ENCODE results near the gene HGS. TPM values are rescaled to one million over a fixed set of nuclear protein-coding genes. Genes with fewer than 3 reads are reported as not detected.

HGS gene
- total RNA-seq, 1 donor: 57.0 TPM

- no peak overlapping the region for H3K4me3 ChIP-seq (ENCODE audit: low read length)
These were observed 29.3 kb downstream of the HGS start for GRCh38 chr17:81713004-81713555.

GRCh38 chr17:81713556-81714411 lies 30.0 kb downstream of the HGS start:
- H3K27me3 ChIP-seq (ENCODE audit: insufficient read depth, low read length): no peaks in the 10 kb centered on the region
- no peak overlapping the region for H3K4me3 ChIP-seq (ENCODE audit: low read length)
- H3K9me3 ChIP-seq (ENCODE audit: low read depth, low read length): no peaks in the 10 kb centered on the region
- peaks cover 32% of the 10 kb centered on the region for H3K4me1 ChIP-seq (ENCODE audit: insufficient read depth, low read length)

More at GRCh38 chr17:81713004-81713555, 29.3 kb downstream of the HGS start:
- no peaks in the 10 kb centered on the region for H3K9me3 ChIP-seq (ENCODE audit: low read depth, low read length)
- H3K4me1 ChIP-seq (ENCODE audit: insufficient read depth, low read length): peaks cover 32% of the 10 kb centered on the region
- H3K27me3 ChIP-seq (ENCODE audit: insufficient read depth, low read length): no peaks in the 10 kb centered on the region

GRCh38 chr17:81714412-81715106 lies 30.7 kb downstream of the HGS start:
- Histone ChIP-seq H3K4me1 (ENCODE audit: insufficient read depth, low read length) (peaks cover 32% of the 10 kb centered on the region), H3K4me3 (ENCODE audit: low read length) (no peak overlapping the region), H3K27me3 (ENCODE audit: insufficient read depth, low read length) (no peaks in the 10 kb centered on the region), H3K9me3 (ENCODE audit: low read depth, low read length) (no peaks in the 10 kb centered on the region)

DNA sequence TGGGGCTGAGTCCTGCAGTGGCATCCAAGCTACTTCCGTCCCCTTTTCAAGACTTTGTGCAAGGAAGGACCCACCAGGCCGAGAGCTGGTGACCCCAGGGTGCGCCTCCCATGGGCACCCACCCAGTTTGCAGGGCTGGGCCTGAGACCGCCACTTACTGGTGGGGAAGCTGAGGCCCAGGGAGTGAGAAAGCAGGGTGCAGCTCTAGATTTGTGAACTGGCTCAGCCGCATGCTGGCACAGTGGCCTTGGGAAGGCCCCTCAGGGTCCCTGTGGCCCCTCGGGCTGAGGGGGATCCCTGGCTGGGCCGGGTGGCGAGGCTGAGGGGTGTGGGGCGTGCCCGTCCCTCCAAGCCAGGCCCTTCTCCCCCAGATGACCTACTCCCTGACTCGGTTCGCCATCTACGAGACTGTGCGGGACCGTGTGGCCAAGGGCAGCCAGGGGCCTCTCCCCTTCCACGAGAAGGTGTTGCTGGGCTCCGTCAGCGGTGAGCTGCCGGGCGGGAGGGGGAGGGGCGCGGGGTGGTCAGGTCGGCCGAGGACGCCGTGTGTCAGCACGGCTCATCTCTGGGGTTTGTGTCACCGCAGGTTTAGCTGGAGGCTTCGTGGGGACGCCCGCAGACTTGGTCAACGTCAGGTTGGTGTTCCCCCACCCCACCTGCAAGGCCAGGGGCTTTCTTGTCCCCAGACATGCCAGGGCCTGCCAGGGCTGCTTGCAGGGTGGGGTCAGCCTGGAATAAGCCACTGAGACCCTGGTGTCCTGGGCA lies 31.5 kb downstream of the HGS start:
- Histone ChIP-seq H3K4me3 (ENCODE audit: low read length) (no peak overlapping the region), H3K9me3 (ENCODE audit: low read depth, low read length) (no peaks in the 10 kb centered on the region), H3K27me3 (ENCODE audit: insufficient read depth, low read length) (no peaks in the 10 kb centered on the region), H3K4me1 (ENCODE audit: insufficient read depth, low read length) (peaks cover 26% of the 10 kb centered on the region)

- Histone ChIP-seq H3K4me1 (ENCODE audit: insufficient read depth, low read length) (peaks cover 18% of the 10 kb centered on the region), H3K27me3 (ENCODE audit: insufficient read depth, low read length) (no peaks in the 10 kb centered on the region), H3K9me3 (ENCODE audit: low read depth, low read length) (no peaks in the 10 kb centered on the region), H3K4me3 (ENCODE audit: low read length) (no peak overlapping the region)
These were observed 32.3 kb downstream of the HGS start for GRCh38 chr17:81715872-81716673.

DNA sequence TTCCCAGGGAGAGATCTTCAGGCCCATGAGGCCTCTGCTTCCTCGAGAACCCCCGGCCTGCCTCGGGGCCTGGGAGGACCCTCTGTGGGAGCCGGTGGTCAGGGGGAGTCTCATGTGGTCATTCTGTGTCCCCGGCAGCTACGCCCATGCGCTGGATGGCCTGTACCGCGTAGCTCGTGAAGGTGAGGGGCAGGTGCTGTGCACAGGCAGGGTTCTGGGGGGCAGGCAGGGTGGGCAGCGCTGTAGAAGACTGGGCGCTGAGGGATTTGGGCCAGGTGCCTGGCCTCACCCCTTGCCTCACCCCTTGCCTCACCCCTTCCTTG lies 32.8 kb downstream of the HGS start:
- Histone ChIP-seq H3K9me3 (ENCODE audit: low read depth, low read length) (no peaks in the 10 kb centered on the region), H3K27me3 (ENCODE audit: insufficient read depth, low read length) (no peaks in the 10 kb centered on the region), H3K4me3 (ENCODE audit: low read length) (no peak overlapping the region), H3K4me1 (ENCODE audit: insufficient read depth, low read length) (peaks cover 12% of the 10 kb centered on the region)

DNA sequence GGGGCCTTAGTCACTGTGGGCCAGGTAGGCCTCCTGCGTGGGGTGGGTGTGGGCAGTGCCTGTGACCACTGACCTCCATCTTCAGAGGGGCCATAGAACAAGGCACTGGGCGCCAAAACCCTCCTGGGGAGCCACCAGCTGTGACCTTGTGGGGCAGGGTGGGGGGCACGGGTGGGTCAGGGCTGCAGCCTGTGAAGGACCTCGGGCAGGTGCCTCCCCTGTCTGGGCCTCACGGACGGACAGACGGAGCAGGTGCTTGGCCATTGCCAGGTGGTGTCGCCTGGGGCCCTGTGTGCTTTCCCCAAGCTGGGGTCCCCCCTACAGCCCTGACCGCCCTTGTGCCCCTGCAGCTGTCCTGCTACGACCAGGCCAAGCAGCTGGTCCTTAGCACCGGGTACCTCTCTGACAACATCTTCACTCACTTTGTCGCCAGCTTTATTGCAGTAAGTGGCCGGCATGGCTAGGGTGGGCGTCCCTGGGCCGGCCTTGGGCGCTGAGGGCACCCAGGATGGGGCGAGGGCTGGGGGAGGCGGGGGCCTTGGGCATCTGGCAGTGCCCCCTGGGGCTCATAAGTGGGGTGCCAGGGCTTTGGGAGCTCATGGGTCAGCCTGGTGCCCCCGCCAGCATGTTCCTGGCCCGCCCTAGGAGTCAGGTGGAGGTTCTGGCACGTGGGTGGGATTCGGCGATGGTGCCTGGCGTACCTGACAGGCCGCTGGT lies 33.4 kb downstream of the HGS start:
- Histone ChIP-seq H3K4me1 (ENCODE audit: insufficient read depth, low read length) (peaks cover 11% of the 10 kb centered on the region), H3K27me3 (ENCODE audit: insufficient read depth, low read length) (no peaks in the 10 kb centered on the region), H3K9me3 (ENCODE audit: low read depth, low read length) (no peaks in the 10 kb centered on the region), H3K4me3 (ENCODE audit: low read length) (no peak overlapping the region)

GRCh38 chr17:81717766-81718089 lies 33.9 kb downstream of the HGS start:
- H3K4me3 ChIP-seq (ENCODE audit: low read length): no peak overlapping the region
- no peaks in the 10 kb centered on the region for H3K27me3 ChIP-seq (ENCODE audit: insufficient read depth, low read length)
- H3K4me1 ChIP-seq (ENCODE audit: insufficient read depth, low read length): peaks cover 6% of the 10 kb centered on the region
- no peaks in the 10 kb centered on the region for H3K9me3 ChIP-seq (ENCODE audit: low read depth, low read length)

DNA sequence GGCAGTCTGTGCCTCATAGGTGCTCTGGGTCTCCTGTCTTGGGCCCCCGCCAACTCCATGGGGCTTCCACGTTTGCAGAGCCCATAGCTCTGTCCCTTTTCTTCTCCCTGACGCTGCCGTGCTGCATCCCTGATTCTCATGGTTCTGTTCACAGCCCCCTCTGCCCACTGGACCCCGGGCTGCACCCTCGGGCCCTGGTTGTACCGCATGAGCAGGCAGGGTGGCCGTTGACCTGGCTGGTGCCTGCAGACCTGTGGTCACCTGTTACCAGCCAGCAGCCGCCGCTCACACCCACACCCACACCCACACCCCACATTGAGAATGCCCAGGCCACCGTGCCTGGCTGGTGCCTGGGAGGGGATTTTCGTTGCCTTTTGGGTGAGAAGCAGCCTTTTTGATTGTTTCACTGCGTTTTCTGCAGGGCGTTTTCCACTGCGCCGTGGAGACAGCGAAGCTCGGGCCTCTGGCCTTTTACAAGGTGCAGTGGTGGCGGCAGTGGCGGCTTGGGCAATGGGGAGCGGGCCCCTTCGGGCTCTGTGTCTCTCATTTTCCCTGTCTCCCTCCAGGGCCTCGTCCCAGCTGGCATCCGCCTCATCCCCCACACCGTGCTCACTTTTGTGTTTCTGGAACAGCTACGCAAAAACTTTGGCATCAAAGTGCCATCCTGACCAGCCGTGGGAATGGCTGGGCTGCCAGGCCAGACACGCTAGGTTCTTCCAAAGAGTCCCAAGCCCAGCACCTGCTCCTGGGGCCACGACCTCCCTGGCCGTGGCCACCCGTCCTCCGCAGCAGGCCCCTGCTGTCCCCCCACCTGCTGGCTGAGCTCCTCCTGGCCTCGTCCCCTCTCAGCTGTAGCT lies 35.8 kb downstream of the HGS start:
- Histone ChIP-seq H3K4me1 (ENCODE audit: insufficient read depth, low read length) (no peaks in the 10 kb centered on the region), H3K4me3 (ENCODE audit: low read length) (no peak overlapping the region), H3K9me3 (ENCODE audit: low read depth, low read length) (no peaks in the 10 kb centered on the region), H3K27me3 (ENCODE audit: insufficient read depth, low read length) (no peaks in the 10 kb centered on the region)

DNA sequence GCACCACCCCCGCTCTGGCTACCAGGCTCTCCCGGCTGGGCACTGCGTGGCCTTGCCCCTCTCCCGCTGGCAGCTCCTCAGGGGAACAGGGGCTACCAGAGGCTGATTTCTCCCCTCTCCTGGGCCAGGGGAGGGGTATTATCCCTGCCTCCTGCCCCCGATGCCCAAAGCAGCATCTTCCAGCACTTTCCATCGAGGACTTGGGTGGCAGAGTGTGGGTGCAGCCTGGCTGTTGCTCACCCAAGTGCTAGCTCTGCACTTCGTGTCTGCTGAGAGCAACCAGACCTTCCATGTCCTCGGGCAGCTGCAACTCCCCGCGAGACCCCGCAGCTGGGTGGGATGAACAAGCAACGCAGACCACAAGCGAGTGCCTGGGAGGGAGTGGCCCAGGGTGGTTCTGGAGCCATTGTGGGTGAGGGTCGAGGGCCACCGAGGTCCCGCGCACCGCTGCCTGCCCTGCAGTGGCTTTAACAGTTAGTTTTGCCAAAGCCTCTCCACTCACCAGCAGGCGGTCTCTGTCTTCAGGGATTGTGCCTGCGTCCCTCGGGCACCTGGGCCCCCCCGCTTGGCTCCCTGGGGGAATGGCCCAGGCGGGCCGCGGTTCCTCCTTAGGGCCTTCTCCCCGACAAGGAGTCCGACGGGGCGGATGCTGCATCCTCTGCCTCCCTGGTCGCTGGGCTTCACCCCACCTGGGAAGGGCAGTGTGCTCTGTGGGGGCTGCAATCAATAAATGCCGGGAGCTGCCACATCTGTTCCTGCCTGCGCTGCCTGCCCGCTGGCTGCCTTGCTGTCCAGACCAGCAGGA lies 36.7 kb downstream of the HGS start:
- H3K9me3 ChIP-seq (ENCODE audit: low read depth, low read length): no peaks in the 10 kb centered on the region
- H3K4me1 ChIP-seq (ENCODE audit: insufficient read depth, low read length): no peaks in the 10 kb centered on the region
- no peaks in the 10 kb centered on the region for H3K27me3 ChIP-seq (ENCODE audit: insufficient read depth, low read length)
- H3K4me3 ChIP-seq (ENCODE audit: low read length): no peak overlapping the region

DNA sequence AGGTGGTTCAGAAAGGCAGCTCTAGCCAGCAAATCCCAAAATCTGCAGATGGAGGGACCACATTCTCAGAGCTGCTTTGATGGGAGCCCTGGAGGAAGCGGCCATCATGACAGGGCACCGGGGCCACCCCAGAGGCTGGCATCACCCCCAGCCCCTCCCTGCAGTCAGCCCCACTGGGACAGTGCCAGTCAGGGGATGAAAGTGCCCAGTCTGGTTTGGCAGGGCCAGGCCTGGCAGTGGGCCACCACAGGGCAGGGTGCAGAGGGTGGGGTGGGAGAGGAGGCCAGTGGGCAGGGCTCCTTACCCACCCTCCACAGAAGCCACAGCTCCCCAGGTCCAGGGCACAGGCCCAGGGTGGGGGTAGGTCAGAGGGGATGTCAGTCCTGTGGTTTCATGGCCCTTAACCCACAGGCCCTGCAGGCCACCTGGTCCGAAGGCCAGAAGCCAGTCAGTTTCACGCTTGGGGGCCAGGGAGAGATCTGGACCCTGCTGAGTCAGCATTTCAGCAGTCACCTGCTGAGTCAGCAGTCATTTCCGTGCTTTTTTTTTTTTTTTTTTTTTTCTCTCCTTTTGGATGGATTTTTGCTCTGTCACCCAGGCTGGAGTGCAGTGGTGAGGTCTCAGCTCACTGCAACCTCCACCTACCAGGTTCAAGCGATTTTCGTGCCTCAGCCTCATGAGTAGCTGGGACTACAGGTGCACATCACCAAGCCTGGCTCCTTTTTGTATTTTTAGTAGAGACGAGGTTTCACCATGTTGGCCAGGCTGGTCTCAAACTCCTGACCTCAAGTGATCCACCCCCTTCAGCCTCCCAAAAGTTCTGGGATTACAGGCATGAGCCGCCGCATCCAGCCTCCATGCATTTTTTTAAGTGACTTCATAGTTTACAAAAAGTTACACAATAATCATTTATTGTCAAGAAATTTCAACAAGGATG lies 38.6 kb downstream of the HGS start:
- no peaks in the 10 kb centered on the region for H3K27me3 ChIP-seq (ENCODE audit: insufficient read depth, low read length)
- no peaks in the 10 kb centered on the region for H3K9me3 ChIP-seq (ENCODE audit: low read depth, low read length)
- no peaks in the 10 kb centered on the region for H3K4me1 ChIP-seq (ENCODE audit: insufficient read depth, low read length)
- no peak overlapping the region for H3K4me3 ChIP-seq (ENCODE audit: low read length)

- Histone ChIP-seq H3K27me3 (ENCODE audit: insufficient read depth, low read length) (no peaks in the 10 kb centered on the region), H3K4me3 (ENCODE audit: low read length) (no peak overlapping the region), H3K4me1 (ENCODE audit: insufficient read depth, low read length) (no peaks in the 10 kb centered on the region), H3K9me3 (ENCODE audit: low read depth, low read length) (no peaks in the 10 kb centered on the region)
These were observed 39.9 kb downstream of the HGS start for GRCh38 chr17:81723651-81724209.

Measured in mononuclear cell (primary cell).